Measurements from ENCODE around the gene FNDC1. TPM values are rescaled to one million over a fixed set of nuclear protein-coding genes. Genes with fewer than 3 reads are reported as not detected.

FNDC1 gene
- total RNA-seq, 1 experiment from 2014 or later: not detected

GRCh38 chr6:159303784-159304183, 134.6 kb downstream of the FNDC1 start:
- no peak overlapping the region for H3K27ac ChIP-seq (ENCODE audit: low read length)
- H3K79me2 ChIP-seq (ENCODE audit: low read length): no peaks in the 10 kb centered on the region
- H3K27me3 ChIP-seq (ENCODE audit: low read length): peaks cover 13% of the 10 kb centered on the region
- H3K4me2 ChIP-seq (ENCODE audit: low read length): no peak overlapping the region
- no peaks in the 10 kb centered on the region for H4K20me1 ChIP-seq (ENCODE audit: low read length)
- POLR2A ChIA-PET (ENCODE audit: unreplicated experiment): no interaction called here
- ATAC-seq (no peak), DNase-seq (no peak)
- H3K9me3 ChIP-seq (ENCODE audit: low read length): no peaks in the 10 kb centered on the region
- H3K9ac ChIP-seq (ENCODE audit: low read length): no peak overlapping the region
- BruUV-seq (replicated peaks): no TSS peak
- no peaks in the 10 kb centered on the region for H3K36me3 ChIP-seq (ENCODE audit: low read depth, low read length)
- no peak overlapping the region for H2AFZ ChIP-seq (ENCODE audit: low read length)
- no peak for TF ChIP-seq EZH2 (IDR thresholded peaks at IDR 0.05; ENCODE audit: low read length, unreplicated experiment)
- no peak for TF ChIP-seq EZH2phosphoT487 (IDR thresholded peaks at IDR 0.05; ENCODE audit: borderline replicate concordance, low read length)
- no peak for TF ChIP-seq CTCF (conservative IDR thresholded peaks at IDR 0.05; ENCODE audit: low read depth, low read length)
- intact Hi-C loops (cut with micrococcal nuclease): no loop called here
- no peaks in the 10 kb centered on the region for H3K4me1 ChIP-seq (ENCODE audit: insufficient read depth, low read length)
- CTCF ChIA-PET: no interaction called here
- no peaks in the 10 kb centered on the region for H3F3A ChIP-seq (ENCODE audit: low read length, unreplicated experiment)
- H3K4me3 ChIP-seq (ENCODE audit: low read length): no peak overlapping the region
- no peaks in the 10 kb centered on the region for H3K9me2 ChIP-seq (replicated peaks; ENCODE audit: low read length)

- CTCF ChIA-PET: no interaction called here
- H3K27ac ChIP-seq (ENCODE audit: low read length): no peak overlapping the region
- POLR2A ChIA-PET (ENCODE audit: unreplicated experiment): no interaction called here
Observed at GRCh38 chr6:159304641-159305040, 135.4 kb downstream of the FNDC1 start.

GRCh38 chr6:159305159-159305558, 136.0 kb downstream of the FNDC1 start:
- Histone ChIP-seq H3K79me2 (ENCODE audit: low read length) (no peaks in the 10 kb centered on the region), H3K9me3 (ENCODE audit: low read length) (no peaks in the 10 kb centered on the region), H4K20me1 (ENCODE audit: low read length) (no peaks in the 10 kb centered on the region), H3K4me3 (ENCODE audit: low read length) (no peak overlapping the region), H3K9me2 (replicated peaks; ENCODE audit: low read length) (no peaks in the 10 kb centered on the region), H3K27me3 (ENCODE audit: low read length) (peaks cover 13% of the 10 kb centered on the region), H3K36me3 (ENCODE audit: low read depth, low read length) (no peaks in the 10 kb centered on the region), H2AFZ (ENCODE audit: low read length) (no peak overlapping the region), H3K9ac (ENCODE audit: low read length) (no peak overlapping the region), H3K4me1 (ENCODE audit: insufficient read depth, low read length) (no peaks in the 10 kb centered on the region), H3K27ac (ENCODE audit: low read length) (no peak overlapping the region), H3F3A (ENCODE audit: low read length, unreplicated experiment) (no peaks in the 10 kb centered on the region), H3K4me2 (ENCODE audit: low read length) (no peak overlapping the region)
- POLR2A ChIA-PET (ENCODE audit: unreplicated experiment): no interaction called here
- CTCF ChIA-PET: no interaction called here
- DNase-seq (no peak), ATAC-seq (no peak)
- BruUV-seq (replicated peaks): no TSS peak
- no peak for TF ChIP-seq EZH2 (IDR thresholded peaks at IDR 0.05; ENCODE audit: low read length, unreplicated experiment)
- no peak for TF ChIP-seq EZH2phosphoT487 (IDR thresholded peaks at IDR 0.05; ENCODE audit: borderline replicate concordance, low read length)
- TF ChIP-seq CTCF (conservative IDR thresholded peaks at IDR 0.05; ENCODE audit: low read depth, low read length): no peak
- intact Hi-C loops (cut with micrococcal nuclease): no loop called here

More at GRCh38 chr6:159304641-159305040, 135.4 kb downstream of the FNDC1 start:
- no peaks in the 10 kb centered on the region for H3K79me2 ChIP-seq (ENCODE audit: low read length)
- no peak for DNase-seq
- no TSS peak for BruUV-seq (replicated peaks)
- H4K20me1 ChIP-seq (ENCODE audit: low read length): no peaks in the 10 kb centered on the region
- H3F3A ChIP-seq (ENCODE audit: low read length, unreplicated experiment): no peaks in the 10 kb centered on the region
- no peak overlapping the region for H2AFZ ChIP-seq (ENCODE audit: low read length)
- intact Hi-C loops (cut with micrococcal nuclease): no loop called here
- no peaks in the 10 kb centered on the region for H3K9me2 ChIP-seq (replicated peaks; ENCODE audit: low read length)
- no peak overlapping the region for H3K4me3 ChIP-seq (ENCODE audit: low read length)
- no peaks in the 10 kb centered on the region for H3K36me3 ChIP-seq (ENCODE audit: low read depth, low read length)
- no peaks in the 10 kb centered on the region for H3K9me3 ChIP-seq (ENCODE audit: low read length)
- no peak for TF ChIP-seq EZH2phosphoT487 (IDR thresholded peaks at IDR 0.05; ENCODE audit: borderline replicate concordance, low read length)
- TF ChIP-seq CTCF (conservative IDR thresholded peaks at IDR 0.05; ENCODE audit: low read depth, low read length): no peak
- no peak for TF ChIP-seq EZH2 (IDR thresholded peaks at IDR 0.05; ENCODE audit: low read length, unreplicated experiment)
- no peak for ATAC-seq
- H3K9ac ChIP-seq (ENCODE audit: low read length): no peak overlapping the region
- H3K27me3 ChIP-seq (ENCODE audit: low read length): peaks cover 13% of the 10 kb centered on the region
- no peak overlapping the region for H3K4me2 ChIP-seq (ENCODE audit: low read length)
- no peaks in the 10 kb centered on the region for H3K4me1 ChIP-seq (ENCODE audit: insufficient read depth, low read length)
